Neural cell (in vitro differentiated cells): Measurements from ENCODE around the gene LGALSL. TPM values are rescaled to one million over a fixed set of nuclear protein-coding genes. Genes with fewer than 3 reads are reported as not detected.

Experiments
- H2AFZ ChIP-seq: fragments of 200-600, 300-800 bp; sonication (generic), shearing (Covaris generic); 2 replicates; pipeline ENCODE4 v1.6.0; 2014; ENCODE audit warnings: low read depth, mild to moderate bottlenecking, antibody characterized with exemption, low read length, moderate library complexity
- H3F3A ChIP-seq: fragments of 200-600 bp; shearing (Covaris generic); 2 replicates; pipeline ENCODE4 v1.6.1; 2016; ENCODE audit warnings: mild to moderate bottlenecking, moderate library complexity, mixed read lengths, antibody characterized with exemption, low read length; ENCODE audit not compliant: insufficient read depth, poor library complexity, severe bottlenecking
- H3K27ac ChIP-seq: fragments of 200-600, 300-800 bp; sonication (generic), shearing (Covaris generic); 2 replicates; pipeline ENCODE4 v1.5.1; 2014; ENCODE audit warnings: mild to moderate bottlenecking, low read length, moderate library complexity
- H3K27me3 ChIP-seq: fragments of 300-800, 200-600 bp; sonication (generic), shearing (Covaris generic); 2 replicates; pipeline ENCODE4 v1.6.0; 2014; ENCODE audit warnings: mild to moderate bottlenecking, low read depth, low read length, moderate library complexity; ENCODE audit not compliant: insufficient read depth
- H3K36me3 ChIP-seq: fragments of 300-800, 200-600 bp; sonication (generic), shearing (Covaris generic); 2 replicates; pipeline ENCODE4 v1.5.1; 2014; ENCODE audit warnings: mild to moderate bottlenecking, antibody characterized with exemption, low read length, moderate library complexity; ENCODE audit not compliant: insufficient read depth
- H3K4me2 ChIP-seq: fragments of 300-800, 200-600 bp; sonication (generic), shearing (Covaris generic); 2 replicates; pipeline ENCODE4 v1.6.0; 2014; ENCODE audit warnings: mild to moderate bottlenecking, low read length
- H3K4me3 ChIP-seq: fragments of 300-800, 200-600 bp; sonication (generic), shearing (Covaris generic); 2 replicates; pipeline ENCODE4 v1.5.1; 2014; ENCODE audit warnings: mild to moderate bottlenecking, low read length, moderate library complexity
- H3K79me2 ChIP-seq: fragments of 200-600 bp; shearing (Covaris generic); replicated peaks from 2 replicates; pipeline ENCODE4 v1.6.0; 2014; ENCODE audit warnings: mild to moderate bottlenecking, low read length, moderate library complexity; ENCODE audit not compliant: insufficient read depth
- H3K9ac ChIP-seq: fragments of 300-800, 200-600 bp; sonication (generic), shearing (Covaris generic); 2 replicates; pipeline ENCODE4 v1.6.1; 2016; ENCODE audit warnings: mild to moderate bottlenecking, low read length, mixed read lengths
- H3K9me2 ChIP-seq: fragments of 200-600 bp; shearing (Covaris generic); 2 replicates; pipeline ENCODE4 v1.6.1; 2016; ENCODE audit warnings: mild to moderate bottlenecking, low read length, mixed read lengths; ENCODE audit not compliant: insufficient read depth
- H3K9me3 ChIP-seq: fragments of 200-600, 300-800 bp; sonication (generic), shearing (Covaris generic); 2 replicates; pipeline ENCODE4 v1.6.1; 2016; ENCODE audit warnings: mild to moderate bottlenecking, mixed run types, low read length, moderate library complexity, mixed read lengths
- H4K20me1 ChIP-seq: fragments of 200-600 bp; shearing (Covaris generic); 2 replicates; pipeline ENCODE4 v1.6.1; 2016; ENCODE audit warnings: mild to moderate bottlenecking, mixed run types; ENCODE audit not compliant: insufficient read depth
- CTCF ChIP-seq: fragments of 450-650 bp; IDR thresholded peaks from 2 replicates; pipeline ENCODE4 v1.5.1; 2014; ENCODE audit warnings: antibody characterized with exemption, mild to moderate bottlenecking, moderate library complexity; ENCODE audit not compliant: poor library complexity, severe bottlenecking
- EP300 ChIP-seq: fragments of 450-650 bp; conservative IDR thresholded peaks from 2 replicates; pipeline ENCODE4 v1.6.1; 2014; ENCODE audit warnings: antibody characterized with exemption, mild to moderate bottlenecking, moderate library complexity; ENCODE audit not compliant: poor library complexity, severe bottlenecking
- EZH2 ChIP-seq: fragments of 200-600, 300-800 bp; shearing (Covaris generic), sonication (generic); IDR thresholded peaks from 2 replicates; pipeline ENCODE4 v1.6.1; 2014; ENCODE audit warnings: antibody characterized with exemption, low read length, borderline replicate concordance, mild to moderate bottlenecking; ENCODE audit not compliant: insufficient read depth, poor library complexity, severe bottlenecking
- MXI1 ChIP-seq: fragments of 450-650 bp; conservative IDR thresholded peaks from 2 replicates; pipeline ENCODE4 v1.6.1; 2014; ENCODE audit warnings: antibody characterized with exemption, mild to moderate bottlenecking; ENCODE audit not compliant: poor library complexity, severe bottlenecking
- POLR2AphosphoS5 ChIP-seq: IDR thresholded peaks from 2 replicates; pipeline ENCODE4 v1.6.1; 2012
- RAD21 ChIP-seq: fragments of 450-650 bp; conservative IDR thresholded peaks from 2 replicates; pipeline ENCODE4 v1.6.1; 2014; ENCODE audit warnings: antibody characterized with exemption, mild to moderate bottlenecking, moderate library complexity
- REST ChIP-seq: IDR thresholded peaks from 2 replicates; pipeline ENCODE4 v1.6.1; 2012; ENCODE audit warnings: borderline replicate concordance
- SMC3 ChIP-seq: fragments of 450-650 bp; conservative IDR thresholded peaks from 2 replicates; pipeline ENCODE4 v1.6.1; 2014; ENCODE audit warnings: antibody characterized with exemption, mild to moderate bottlenecking, moderate library complexity; ENCODE audit not compliant: poor library complexity
- TAF1 ChIP-seq: IDR thresholded peaks from 2 replicates; pipeline ENCODE4 v1.6.1; 2012; ENCODE audit warnings: low read depth
- polyA plus RNA-seq: library from polyadenylated mRNA; depleted of rRNA; stranded (reverse); fragments of >200 nt; gene quantifications from 2 replicates; pipeline ENCODE4 v1.2.3, GENCODE V29; 2014

LGALSL gene
- polyA plus RNA-seq, 1 donor from 2014 or later: 43.6 TPM

GRCh38 chr2:64408031-64408430, 45.9 kb upstream of the LGALSL start:
- no peak overlapping the region for H3K9ac ChIP-seq
- H2AFZ ChIP-seq: no peak overlapping the region
- H3K27ac ChIP-seq: no peak overlapping the region
- no peaks in the 10 kb centered on the region for H3K9me3 ChIP-seq
- no peaks in the 10 kb centered on the region for H3F3A ChIP-seq
- no peaks in the 10 kb centered on the region for H3K79me2 ChIP-seq
- H4K20me1 ChIP-seq: no peaks in the 10 kb centered on the region
- no peaks in the 10 kb centered on the region for H3K36me3 ChIP-seq
- no peak overlapping the region for H3K4me3 ChIP-seq
- no peak overlapping the region for H3K4me2 ChIP-seq
- H3K9me2 ChIP-seq: no peaks in the 10 kb centered on the region
- TF ChIP-seq EZH2 (no peak), CTCF (no peak), SMC3 (no peak), MXI1 (no peak), EP300 (no peak), TAF1 (no peak)
- no peaks in the 10 kb centered on the region for H3K27me3 ChIP-seq

GRCh38 chr2:64410671-64411070, 43.3 kb upstream of the LGALSL start:
- Histone ChIP-seq H3K27ac (no peak overlapping the region), H3K4me3 (no peak overlapping the region), H3K4me2 (no peak overlapping the region), H3F3A (no peaks in the 10 kb centered on the region), H3K9ac (no peak overlapping the region), H3K36me3 (no peaks in the 10 kb centered on the region), H2AFZ (no peak overlapping the region), H3K9me2 (no peaks in the 10 kb centered on the region), H4K20me1 (no peaks in the 10 kb centered on the region), H3K79me2 (no peaks in the 10 kb centered on the region), H3K9me3 (no peaks in the 10 kb centered on the region), H3K27me3 (no peaks in the 10 kb centered on the region)
- no peak for TF ChIP-seq CTCF
- no peak for TF ChIP-seq MXI1
- no peak for TF ChIP-seq POLR2AphosphoS5
- no peak for TF ChIP-seq RAD21
- no peak for TF ChIP-seq EZH2
- TF ChIP-seq TAF1: no peak
- TF ChIP-seq SMC3: no peak
- no peak for TF ChIP-seq EP300
- no peak for TF ChIP-seq REST
